ENCODE results near the gene SMAD3. TPM values are rescaled to one million over a fixed set of nuclear protein-coding genes. Genes with fewer than 3 reads are reported as not detected.

Gene SMAD3
- total and polyA plus RNA-seq, 2 of the 8 experiments (the other 6 are each of a cell fraction or from before 2014, with no cell fraction given), result 10.1 to 12.4 TPM

DNA sequence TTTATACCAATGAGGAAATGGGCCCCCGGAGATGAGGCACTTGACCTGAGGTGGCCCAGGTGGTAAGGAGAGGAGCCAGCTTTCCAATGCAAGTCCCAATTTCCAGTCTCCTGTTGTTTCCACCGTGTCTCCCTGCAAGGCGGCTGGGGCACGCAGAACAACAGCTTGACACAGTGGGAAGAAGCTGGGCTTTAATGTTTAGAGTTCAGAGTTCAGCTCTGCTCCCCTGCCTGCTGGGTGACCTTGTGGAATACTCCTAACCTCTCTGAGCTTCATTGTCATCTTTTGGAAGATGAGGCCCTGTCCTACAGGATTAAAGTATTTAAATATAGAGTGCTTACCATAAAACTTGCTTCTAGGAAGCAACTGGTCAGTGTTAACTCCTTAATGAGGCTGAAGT lies 80.3 kb downstream of the SMAD3 start:
- Histone ChIP-seq H2AK5ac (ENCODE audit: low read depth, low read length) (no peak overlapping the region), H4K5ac (ENCODE audit: insufficient read length, low read depth, low read length) (no peak overlapping the region), H3K14ac (ENCODE audit: insufficient read length) (no peak overlapping the region), H3K23ac (ENCODE audit: insufficient read length) (no peak overlapping the region), H3K23me2 (ENCODE audit: low read depth, low read length) (no peaks in the 10 kb centered on the region), H2BK120ac (replicated peaks; ENCODE audit: low read depth, low read length) (no peak overlapping the region), H4K8ac (ENCODE audit: extremely low read depth, insufficient read depth, low read length) (no peak overlapping the region), H3K4me1 (replicated peaks in 1 of 4; ENCODE audit: control insufficient read depth in 3 of 4, insufficient read depth in 4 of 4, low read length in 3 of 4) (peaks cover 25 to 43% (median 30%) of the 10 kb centered on the region in 4 experiments), H4K91ac (replicated peaks; ENCODE audit: insufficient read length, low read length) (no peak overlapping the region), H2AFZ (ENCODE audit: low read length) (no peak overlapping the region), H3K9ac (replicated peaks in 1 of 4; ENCODE audit: extremely low read depth in 1 of 4, low read depth in 3 of 4, low read length in 3 of 4) (no peak overlapping the region), H4K20me1 (replicated peaks in 1 of 2; ENCODE audit: control insufficient read depth in 1 of 2, insufficient read depth in 2 of 2, low read length in 2 of 2) (no peaks in the 10 kb centered on the region), H2BK5ac (ENCODE audit: low read depth, low read length) (no peak overlapping the region; the same call in 1 of the 2 replicates), H3K27ac (ENCODE audit: low read depth, low read length) (no peak overlapping the region), H3K27me3 (replicated peaks in 1 of 4; ENCODE audit: control insufficient read depth in 3 of 4, extremely low read depth in 1 of 4, insufficient read depth in 3 of 4, low read length in 3 of 4) (no peaks in the 10 kb centered on the region; a peak in 3 of 7 replicates), H3K56ac (replicated peaks; ENCODE audit: insufficient read length, low read depth, low read length) (no peak overlapping the region), H3K4ac (replicated peaks; ENCODE audit: insufficient read length, low read depth, low read length) (no peak overlapping the region), H3K9me3 (ENCODE audit: insufficient read depth in 2 of 2, low read depth in 1 of 2, low read length in 1 of 2) (no peaks in the 10 kb centered on the region), H3K79me2 (ENCODE audit: control insufficient read depth in 1 of 2, insufficient read depth in 2 of 2, low read length in 2 of 2) (no peaks in the 10 kb centered on the region; a peak in 1 of 4 replicates), H2BK12ac (ENCODE audit: low read depth, low read length) (no peak overlapping the region), H3K18ac (ENCODE audit: extremely low read depth, low read length) (no peak overlapping the region), H3K4me3 (ENCODE audit: extremely low read depth in 1 of 4, insufficient read depth in 2 of 4, low read depth in 3 of 4, low read length in 4 of 4) (no peak overlapping the region), H3K79me1 (ENCODE audit: low read depth, low read length) (no peaks in the 10 kb centered on the region), H2BK15ac (ENCODE audit: low read length) (no peak overlapping the region), H3K4me2 (ENCODE audit: insufficient read depth in 1 of 2, low read depth in 2 of 2, low read length in 2 of 2) (no peak overlapping the region), H2BK20ac (ENCODE audit: low read length) (0 out of 2 replicates have a peak overlapping the region, but pooled peaks have one; percentile 19), H3K36me3 (ENCODE audit: control insufficient read depth in 2 of 4, insufficient read depth in 4 of 4, low read length in 3 of 4) (no peaks in the 10 kb centered on the region)
- ChIA-PET CTCF (ENCODE audit: partially characterized antibody) (no interaction called here), POLR2A (ENCODE audit: partially characterized antibody) (interaction anchor here (0.7 to 1.5 kb wide), 2 partner anchors 11 to 20 kb away, joined by 3 to 5 read pairs; no protein-coding TSS in a partner anchor)
- 76% methylated on average over 4 of the region's 4 CpGs; no CpG with 5 or more reads in 1 of the 2 experiments for WGBS, 2 experiments (ENCODE audit: extremely low coverage in 1 of 2, insufficient coverage in 1 of 2, insufficient read length in 1 of 2, insufficient replicate concordance in 2 of 2, low coverage in 1 of 2, low lambda C conversion rate in 2 of 2, missing lambda C conversion rate in 1 of 2)
- FAIRE-seq (no peak), DNase-seq (ENCODE audit: low read depth in 1 of 2, low spot score in 2 of 2) (no peak)

Measured in H1 (cell line).